Measurements from ENCODE around the gene RBM12.

The RBM12 gene

GRCh38 chr20:35618263-35619131, 46.2 kb downstream of the RBM12 start:
- DNase-seq = peak; percentile 67

DNA sequence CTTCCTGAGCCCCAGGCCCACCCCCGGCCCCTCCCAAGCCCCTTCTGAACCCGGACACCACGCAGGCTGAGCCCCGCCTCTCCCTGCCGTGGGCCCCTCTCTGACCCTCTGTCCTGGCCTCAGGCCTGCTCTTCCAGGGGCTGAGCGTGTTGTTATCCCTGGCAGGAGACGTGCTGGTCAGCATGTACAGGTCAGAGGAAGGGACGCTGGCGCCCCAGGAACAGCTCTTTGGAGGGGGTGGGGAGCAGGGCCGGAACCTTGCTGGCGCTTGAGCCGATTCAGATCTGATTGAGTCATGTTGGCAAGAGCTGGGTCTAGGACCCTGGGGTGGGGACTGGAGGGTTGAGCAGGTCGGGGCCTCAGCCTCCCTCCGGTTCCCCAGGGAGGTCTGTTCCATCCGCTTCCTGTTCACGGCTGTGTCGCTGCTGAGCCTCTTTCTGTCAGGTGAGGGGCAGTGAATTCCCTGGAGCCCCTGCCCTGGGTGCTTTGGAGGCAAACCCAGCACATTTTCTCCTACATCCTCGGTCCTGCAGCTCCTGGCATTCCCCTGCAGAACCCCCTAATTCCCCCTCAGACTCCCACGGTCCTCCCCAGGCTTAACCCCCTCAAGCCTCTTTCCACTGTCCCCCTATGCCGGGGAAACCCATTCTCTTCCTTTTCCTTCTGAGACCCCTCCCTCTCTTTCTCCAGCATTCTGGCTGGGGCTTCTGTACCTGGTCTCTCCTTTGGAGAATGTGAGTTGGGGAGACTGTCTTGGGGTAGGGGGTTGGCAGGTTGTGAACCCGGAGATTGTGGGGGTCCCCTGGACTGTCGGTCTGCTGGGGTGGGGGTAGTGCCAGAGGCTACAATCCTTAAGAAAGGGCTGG, 47.1 kb downstream of the RBM12 start:
- peak; percentile 78 for DNase-seq

DNA sequence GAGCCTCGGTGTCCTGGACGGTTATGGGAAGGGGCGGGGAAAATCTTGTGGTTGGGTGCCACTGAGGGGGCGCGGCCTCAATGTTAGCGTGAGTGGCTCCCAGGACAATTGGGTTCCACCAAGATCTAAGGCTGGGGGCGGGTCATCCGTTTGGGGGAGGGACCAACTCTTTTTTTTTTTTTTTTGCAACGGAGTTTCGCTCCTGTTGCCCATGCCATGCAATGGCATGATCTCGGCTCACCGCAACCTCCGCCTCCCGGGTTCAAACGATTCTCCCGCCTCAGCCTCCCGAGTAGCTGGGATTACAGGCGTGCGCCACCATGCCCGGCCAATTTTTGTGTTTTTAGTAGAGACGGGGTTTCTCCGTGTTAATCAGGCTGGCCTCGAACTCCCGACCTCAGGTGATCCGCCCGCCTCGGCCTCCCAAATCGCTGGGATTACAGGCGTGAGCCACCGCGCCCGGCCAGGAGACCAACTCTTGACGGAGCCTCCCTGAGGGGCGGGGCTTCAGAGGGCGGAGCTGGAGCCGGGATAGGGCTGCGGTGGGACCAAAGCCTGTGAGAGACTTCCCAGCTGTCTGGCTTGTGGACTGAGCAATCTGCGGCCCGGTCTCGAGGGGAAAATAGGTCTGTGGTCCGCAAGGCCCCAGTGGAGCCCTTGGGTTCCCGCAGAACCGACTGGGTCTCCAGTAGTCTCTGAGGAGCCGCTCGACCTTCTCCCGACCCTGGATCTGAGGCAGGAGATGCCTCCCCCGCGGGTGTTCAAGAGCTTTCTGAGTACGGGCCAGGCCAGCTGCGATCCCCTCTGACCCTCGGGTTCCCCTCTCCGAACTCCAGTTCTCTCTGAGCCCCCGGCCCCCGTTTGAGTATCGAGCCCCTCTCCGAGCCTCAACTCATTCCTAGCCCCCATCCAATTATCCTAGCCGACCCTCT, 48.0 kb downstream of the RBM12 start:
- peak; percentile 85 for DNase-seq

DNA sequence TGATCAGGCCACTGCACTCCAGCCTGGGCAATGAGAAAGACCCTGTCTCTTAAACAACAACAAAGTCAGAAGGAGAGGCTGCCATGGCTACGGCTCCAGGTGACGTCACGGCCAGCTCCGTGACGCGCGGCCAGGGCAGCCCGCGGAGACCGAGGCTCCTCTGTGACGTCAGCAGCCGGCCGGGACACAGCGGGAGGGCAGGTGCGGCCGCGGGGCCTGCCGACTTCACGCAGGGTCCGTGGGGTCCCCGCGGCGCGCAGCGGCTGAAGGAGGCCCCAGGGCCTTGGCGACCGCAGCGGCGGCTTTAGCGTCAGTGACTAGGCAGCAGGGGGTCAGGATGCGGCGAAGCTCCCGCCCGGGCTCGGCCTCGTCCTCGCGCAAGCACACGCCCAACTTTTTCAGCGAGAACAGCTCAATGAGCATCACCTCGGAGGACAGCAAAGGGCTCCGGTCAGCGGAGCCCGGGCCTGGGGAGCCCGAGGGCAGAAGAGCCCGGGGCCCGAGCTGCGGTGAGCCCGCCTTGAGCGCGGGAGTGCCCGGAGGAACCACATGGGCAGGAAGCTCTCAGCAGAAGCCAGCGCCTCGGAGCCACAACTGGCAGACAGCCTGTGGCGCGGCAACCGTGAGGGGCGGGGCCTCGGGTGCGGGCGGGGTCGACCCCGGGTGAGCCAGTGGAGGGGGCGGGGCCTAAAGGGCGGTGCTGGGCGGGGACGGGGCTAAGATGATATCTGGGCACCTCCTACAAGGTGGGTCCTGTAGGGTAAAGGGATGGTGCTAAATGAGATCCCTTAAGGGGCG, 48.8 kb downstream of the RBM12 start, which contains the start of gene SPAG4:
SPAG4 (plus strand) TSS at position 163 of the 798 bp plus-strand sequence; CDS start at position 338, 175 bp downstream.
- peak; percentile 100 for DNase-seq

GRCh38 chr20:35611482-35611881, 53.2 kb downstream of the RBM12 start:
- no peak for DNase-seq

DNA sequence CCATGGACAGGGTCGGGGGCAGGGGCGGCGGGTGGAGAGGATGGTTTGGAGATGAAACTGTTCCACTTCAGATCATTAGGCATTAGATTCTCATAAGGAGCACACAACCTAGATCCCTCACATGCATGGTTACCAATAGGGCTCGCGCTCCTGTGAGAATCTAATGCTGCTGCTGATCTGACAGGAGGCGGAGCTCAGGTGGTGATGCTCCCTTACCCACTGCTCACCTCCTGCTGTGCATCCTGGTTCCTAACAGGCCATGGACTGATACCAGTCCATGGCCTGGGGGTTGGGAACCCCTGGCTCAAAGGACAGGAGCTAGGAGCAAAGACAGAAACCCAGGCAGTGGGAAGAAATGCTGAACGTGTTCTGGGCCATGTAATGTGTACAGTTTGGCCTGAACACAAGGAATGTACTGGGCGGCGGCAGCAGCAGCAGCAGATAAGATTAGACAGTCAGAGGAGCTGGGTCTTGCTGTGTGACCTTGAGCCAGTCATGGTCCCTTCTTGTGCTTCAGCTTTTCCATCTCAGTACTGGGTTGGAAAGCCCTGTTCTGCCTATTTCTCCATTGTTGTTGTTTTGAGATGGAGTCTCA, 53.8 kb downstream of the RBM12 start:
- no peak for DNase-seq

DNA sequence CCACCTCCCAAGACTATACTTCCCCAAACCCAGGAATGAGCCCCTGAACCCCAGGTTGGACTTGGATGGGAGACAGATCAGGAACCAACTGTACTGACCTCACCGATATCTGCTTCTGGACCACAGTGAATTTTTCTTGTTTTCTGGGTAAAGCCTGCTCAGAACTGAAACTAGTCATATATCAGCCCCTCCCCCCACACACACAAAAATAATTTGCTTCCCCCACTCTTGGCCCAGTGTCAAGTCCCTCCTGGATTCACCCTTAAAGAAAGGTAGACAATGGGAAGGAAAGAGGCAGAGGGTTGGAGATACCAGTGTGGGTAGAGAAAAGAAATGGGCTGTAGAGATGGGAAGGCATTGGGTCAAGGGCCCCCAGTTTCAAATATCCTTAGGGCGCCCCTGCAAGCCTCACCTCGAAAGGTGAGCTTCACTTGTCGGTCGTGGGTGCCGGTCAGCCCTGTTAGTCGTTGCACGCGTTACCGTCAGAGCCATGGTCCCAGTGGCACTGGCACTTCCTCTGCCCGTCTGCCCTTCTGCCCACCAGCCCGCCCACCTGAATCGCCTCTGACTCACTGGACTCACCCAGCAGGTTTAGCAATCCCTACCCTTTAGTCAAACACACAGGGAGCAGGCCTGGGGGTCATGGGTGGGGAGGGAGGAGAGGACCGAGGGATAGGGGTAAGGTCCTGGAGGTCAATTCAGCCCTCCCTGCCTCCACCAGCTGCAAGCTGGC, 57.5 kb downstream of the RBM12 start:
- DNase-seq = no peak

DNA sequence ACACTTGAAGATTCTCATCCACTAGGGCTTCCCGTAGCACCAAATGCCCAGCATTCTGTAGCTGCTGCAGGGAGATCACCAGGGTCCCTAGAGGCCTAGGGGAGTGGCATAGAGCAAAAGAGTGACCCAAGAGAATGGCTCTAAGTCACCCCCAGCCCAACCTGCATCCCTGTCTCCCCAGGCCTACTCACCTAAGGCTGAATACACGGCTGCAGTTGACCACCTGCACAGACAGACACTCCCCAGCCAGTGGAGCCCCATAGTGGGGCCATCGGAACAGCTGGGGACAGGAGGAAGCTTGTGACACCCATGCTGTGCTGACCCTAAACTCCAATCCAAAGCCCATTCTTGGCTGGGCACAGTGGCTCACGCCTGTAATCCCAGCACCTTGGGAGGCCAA, 58.6 kb downstream of the RBM12 start:
- no peak for DNase-seq

DNA sequence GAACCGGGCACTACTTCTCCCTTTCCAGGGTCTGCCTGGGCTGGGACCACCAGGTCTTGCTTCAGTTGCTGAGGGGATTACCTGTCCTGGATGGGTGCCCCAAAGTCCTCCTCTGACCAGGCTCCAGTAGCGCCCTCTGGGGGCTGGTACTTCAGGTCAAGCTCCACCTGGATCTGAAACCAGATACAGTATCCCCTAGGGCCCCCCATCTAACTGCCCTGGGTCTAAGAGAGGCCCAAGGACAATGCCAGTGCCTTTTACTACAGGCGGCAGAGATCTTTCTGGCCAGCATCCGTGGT, 60.3 kb downstream of the RBM12 start:
- peak; percentile 71 for DNase-seq

- DNase-seq = no peak
Observed at GRCh38 chr20:35603695-35604448, 60.8 kb downstream of the RBM12 start.

DNA sequence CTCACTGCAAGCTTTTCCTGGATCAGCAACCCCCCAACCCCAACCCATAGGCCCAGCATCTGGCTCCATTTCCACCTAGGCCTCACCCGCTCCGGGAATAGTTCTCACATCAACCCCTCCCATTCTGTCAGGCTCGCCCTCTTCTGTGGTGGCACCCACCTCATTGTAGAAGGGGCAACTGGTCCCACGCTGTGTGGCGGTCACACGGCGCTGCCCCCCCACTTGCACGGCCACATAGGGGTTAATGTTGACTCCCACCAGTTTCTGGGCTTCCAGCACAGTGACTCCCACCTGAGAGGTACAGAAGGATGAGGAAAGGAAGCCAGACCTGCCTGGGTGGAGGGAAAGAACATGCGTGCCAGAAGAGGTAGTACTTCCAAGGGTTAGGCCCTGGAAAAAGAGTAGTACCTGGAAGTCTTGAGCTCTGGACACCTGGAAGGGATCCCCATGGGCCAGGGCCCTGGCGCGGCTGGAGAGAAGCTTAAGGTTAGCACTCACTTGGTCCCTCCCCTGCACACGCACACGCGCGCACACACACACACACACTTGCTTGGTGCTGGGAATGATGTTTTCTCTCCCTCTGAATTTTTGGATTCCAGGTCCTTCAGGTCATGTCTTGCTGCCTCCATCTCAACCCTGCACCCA, 61.7 kb downstream of the RBM12 start:
- no peak for DNase-seq

- DNase-seq = no peak
Observed at GRCh38 chr20:35601990-35602389, 62.7 kb downstream of the RBM12 start.

DNA sequence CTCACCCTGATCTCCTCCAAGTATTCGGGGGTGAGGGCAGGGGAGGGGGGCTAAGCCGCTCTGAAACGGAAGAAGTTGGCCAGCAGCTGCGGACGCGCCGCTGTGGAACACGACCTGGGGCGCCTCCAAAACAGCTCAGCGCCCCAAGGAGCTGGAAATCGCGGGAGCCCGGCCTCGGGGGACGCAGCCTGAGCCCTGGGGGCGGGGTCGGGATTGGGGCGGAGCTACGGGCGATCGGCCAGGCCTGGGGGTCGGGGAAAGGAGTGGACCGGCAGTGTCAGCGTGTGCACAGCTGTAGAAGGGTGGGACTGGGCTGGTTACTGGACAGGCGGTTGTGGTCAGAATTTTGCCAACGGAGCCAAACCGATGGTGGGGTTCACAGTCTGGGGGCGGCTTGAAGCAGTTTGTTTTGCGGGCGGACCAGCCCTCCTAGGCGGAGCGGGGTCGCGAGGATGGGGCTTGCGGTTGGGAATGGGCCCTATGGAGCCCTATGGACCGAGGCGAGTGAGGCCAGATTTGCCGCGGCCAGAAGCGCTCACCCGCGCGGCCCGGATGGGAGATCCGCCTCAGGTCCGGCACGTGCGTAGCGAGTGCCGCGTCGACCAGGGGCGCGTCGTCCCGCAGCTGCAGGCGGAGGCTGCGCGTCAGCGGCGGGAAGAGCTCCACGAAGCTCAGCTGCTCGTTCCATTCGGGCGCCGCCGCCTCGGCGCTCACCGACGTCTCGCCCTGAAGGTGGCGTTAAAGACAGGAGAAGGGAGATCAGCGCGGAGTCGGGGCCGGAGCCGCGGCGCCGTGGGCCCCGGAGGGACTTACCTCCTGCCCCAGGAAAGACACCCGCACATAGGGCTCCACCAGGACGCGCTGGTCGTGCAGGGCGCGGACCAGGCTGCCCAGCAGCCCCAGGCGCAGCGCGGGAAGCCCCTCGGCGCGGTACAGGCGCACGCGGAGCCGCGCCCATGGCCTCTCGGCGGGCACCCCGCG, 63.4 kb downstream of the RBM12 start:
- DNase-seq = peak; percentile 91

- no peak for DNase-seq
Observed at GRCh38 chr20:35600176-35600992, 64.3 kb downstream of the RBM12 start.

DNA sequence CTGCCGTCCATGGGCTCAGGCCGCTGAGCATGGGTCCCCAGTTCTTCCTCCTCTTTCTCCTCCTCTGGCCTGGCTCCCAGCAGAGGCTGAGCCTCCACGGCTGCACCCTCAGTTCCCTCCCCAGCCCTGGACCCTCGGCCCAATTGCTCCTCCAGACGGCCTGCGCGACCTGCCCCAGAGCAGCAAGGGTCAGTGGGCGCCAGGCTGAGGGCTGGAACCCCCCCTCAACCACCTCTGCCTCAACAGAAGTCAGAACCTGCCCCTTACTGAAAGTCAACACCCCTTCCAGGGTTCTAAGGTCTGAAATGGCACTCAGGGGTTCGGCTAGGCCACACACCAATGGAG, 65.0 kb downstream of the RBM12 start:
- no peak for DNase-seq

Measured in activated effector memory CD4-positive, alpha-beta T cell treated with anti-CD3 and anti-CD28 coated beads, Interleukin-2, amount 50 U/mL, for 16 hours (primary cell).